EH (cell line): ENCODE data around the gene TCEA2.

Experiments
- DNase-seq: peaks from one replicate; pipeline ENCODE4 v3.0.0-alpha.2; 2015; ENCODE audit warnings: low read depth

Gene TCEA2

DNA sequence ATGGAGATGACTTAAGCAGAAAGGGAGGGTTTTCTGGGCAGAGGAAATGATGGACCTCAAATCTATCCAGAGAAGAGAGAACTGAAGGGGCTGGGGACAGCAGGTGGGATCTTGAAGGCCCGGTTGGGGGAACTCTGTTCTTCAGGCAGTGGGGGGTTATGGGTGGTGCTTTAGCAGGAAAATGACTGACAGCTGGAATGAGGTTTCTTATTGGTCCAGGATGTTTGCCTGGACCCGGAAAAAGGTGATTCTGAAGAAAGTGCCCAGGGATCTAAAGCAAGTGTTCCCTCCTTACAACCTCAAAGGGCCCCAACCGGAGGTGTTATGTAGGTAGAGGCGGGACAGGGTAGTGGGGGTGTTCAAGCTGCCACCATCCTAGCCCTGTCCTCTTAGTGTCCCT, 32.5 kb downstream of the TCEA2 start:
- no peak for DNase-seq

DNA sequence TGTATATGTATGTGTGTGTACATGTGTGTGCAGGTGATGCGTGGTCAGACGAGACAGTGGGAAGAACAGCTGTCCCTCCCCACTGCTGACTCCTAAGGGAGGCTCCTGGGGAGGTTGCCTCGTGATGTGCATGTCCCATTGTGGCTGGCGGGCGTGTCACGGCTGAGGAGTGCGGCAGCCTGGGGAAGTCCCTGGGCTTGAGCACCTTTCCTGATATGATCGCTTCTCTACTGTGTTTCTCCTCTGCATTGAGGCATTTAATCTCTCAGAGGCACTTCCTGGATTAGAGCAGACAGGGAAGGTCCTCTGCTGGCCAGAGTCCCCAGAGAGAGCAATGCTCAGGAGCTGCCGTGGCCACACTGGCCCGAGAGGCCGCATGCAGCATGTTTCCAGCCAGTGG, 32.9 kb downstream of the TCEA2 start:
- DNase-seq, result no peak

DNA sequence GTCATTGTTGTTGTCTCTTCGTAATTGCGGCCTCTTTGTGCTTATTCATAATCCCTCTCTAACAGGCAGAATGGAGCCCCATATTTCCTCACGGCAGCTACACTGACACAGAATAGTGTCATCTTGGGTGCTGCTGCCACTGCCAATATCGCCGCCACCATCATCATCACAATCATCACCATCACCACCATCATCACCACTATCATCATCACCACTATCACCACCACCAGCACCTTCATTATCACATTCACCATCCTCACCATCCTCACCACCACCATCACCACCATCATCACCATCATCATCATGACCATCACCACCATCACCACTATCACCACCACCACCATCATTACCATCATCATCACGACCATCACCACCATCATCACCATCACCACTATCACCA, 33.5 kb downstream of the TCEA2 start:
- DNase-seq, result no peak

DNA sequence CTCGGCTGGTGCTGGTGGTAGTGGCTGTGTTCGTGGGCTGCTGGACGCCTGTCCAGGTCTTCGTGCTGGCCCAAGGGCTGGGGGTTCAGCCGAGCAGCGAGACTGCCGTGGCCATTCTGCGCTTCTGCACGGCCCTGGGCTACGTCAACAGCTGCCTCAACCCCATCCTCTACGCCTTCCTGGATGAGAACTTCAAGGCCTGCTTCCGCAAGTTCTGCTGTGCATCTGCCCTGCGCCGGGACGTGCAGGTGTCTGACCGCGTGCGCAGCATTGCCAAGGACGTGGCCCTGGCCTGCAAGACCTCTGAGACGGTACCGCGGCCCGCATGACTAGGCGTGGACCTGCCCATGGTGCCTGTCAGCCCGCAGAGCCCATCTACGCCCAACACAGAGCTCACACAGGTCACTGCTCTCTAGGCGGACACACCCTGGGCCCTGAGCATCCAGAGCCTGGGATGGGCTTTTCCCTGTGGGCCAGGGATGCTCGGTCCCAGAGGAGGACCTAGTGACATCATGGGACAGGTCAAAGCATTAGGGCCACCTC, 35.5 kb downstream of the TCEA2 start:
- no peak for DNase-seq

DNA sequence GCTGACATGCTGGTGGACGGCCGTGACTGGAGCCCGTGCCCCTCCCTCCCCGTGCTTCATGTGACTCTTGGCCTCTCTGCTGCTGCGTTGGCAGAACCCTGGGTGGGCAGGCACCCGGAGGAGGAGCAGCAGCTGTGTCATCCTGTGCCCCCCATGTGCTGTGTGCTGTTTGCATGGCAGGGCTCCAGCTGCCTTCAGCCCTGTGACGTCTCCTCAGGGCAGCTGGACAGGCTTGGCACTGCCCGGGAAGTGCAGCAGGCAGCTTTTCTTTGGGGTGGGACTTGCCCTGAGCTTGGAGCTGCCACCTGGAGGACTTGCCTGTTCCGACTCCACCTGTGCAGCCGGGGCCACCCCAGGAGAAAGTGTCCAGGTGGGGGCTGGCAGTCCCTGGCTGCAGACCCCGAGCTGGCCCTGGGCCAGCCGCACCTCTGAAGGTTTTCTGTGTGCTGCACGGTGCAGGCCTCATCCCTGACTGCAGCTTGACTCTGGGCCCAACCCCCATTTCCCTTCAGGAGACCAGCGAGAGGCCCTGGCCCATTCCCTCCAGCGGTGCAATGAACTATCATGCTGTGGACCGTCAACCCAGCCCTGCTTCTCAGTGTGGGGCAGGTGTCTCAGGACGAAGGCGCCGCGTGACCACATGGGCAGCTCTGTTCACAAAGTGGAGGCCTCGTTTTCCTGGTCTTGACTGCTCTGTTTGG, 36.2 kb downstream of the TCEA2 start:
- DNase-seq, result no peak

DNA sequence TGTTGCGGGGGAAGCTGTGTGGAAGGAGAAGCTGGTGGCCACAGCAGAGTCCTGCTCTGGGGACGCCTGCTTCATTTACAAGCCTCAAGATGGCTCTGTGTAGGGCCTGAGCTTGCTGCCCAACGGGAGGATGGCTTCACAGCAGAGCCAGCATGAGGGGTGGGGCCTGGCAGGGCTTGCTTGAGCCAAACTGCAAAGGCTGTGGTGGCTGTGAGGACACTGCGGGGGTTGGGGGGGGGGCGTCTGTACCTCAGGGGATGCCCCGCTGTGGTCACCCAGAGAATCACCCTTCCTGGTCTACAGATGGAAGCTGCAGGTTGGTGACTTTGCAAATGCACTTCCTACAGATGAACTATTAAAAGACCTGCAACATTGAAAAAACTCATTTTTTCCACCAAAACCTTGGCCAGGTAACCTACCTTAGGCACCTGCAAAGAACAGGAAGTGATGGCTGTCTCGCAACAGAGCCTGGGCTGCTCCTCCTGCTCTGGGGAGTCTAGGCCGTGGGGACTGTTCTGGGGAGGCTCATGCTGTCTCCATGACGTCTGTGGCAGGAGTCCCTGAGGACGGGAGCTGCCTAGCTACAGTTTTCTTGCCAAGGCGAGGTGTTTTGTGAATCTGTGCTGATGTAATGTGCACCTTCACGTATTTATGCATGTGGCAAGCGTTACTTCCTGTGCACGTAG, 37.0 kb downstream of the TCEA2 start:
- no peak for DNase-seq

DNA sequence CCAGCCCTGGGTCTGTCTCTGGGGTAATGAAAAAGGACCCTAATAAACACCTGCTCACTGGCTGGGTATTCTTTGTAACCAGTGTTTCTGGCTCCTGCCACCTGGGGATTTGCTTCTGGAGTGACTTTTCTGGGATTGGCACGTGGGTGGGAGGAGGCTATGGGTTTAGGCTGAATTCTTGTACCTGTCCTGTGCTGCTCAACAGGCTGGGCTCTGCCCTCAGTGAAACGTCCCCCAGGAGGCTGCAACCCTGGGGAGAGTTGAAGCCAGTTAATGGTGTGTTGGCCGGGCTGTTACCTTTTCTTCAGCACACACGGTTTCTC, 37.5 kb downstream of the TCEA2 start:
- DNase-seq, result no peak

DNA sequence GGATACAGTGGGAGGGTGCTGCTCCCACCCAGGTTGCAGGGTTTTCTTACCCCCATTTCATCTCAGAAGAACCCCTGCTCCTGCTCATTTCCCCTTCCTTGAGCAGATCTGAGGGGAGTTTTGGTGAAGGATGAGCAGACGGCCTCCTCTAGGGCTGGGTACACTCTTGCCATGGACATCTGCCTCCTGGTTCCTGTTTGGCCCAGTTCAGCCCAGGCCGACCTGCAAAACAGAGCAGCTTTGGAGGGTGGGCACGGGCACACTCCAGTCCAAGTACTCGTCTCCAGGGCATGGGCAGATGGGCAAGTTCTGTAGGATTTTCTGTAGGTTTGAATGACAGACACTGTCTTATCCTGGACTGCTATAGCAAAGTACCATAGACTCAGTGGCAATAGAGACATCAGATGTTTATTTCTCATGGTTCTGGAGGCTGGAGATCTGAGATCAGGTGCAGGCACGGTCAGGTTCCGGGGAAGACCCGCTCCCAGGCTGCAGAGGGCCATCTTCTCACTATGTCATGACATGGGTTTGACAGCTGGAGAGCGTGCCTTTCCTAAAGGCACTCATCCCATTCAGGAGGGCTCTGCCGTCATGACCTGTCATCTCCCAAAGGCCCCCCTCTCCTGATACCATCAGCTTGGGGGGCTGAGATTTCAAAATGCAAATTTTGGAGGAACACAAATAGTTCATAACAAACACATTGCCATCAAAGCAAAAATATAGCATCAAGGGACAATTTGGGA, 38.1 kb downstream of the TCEA2 start:
- DNase-seq, result no peak

DNA sequence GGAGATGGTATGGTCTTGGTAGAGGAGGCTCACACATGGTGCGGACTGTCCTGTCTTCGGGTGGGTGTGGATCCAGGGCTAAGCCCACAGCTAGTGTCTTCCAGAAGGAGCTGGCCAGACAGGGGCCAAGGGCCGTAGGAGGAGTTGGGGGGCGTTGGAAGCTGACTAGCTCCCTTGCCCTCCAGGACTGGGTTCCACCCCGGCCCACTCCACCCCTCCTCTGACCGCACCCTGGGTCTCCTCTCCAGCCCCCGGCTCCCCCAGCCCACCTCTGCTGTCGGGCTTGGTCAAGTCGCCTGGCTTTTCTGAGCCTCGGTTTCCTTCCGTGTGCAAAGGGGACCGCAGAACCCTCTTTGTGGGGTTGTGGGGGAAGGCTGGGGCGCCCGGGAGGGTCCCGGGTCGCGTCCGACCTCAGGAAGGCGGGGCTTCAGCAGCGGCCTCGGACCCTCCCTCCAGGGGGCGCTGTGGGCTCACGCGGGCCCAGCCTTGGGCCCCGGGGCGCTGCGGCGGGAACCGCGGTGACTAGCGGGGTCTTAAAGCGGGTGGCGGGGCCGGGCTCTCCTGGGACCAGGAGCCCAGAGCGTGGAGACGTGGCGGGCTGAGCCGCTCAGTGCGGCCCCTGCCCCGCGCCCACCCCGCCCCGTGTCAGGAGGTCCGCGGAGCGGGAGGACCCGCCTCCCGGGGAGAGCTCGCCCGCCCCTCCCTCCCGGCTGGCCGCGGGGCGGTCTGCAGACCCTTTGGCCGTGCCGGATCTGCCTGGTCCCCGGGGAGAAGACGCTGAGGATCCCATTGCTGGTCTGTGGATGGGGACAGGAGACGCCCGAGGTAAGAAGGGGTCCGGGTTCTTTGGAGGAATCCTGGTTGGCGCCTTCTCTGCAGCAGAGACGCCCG, 39.0 kb downstream of the TCEA2 start:
- DNase-seq, result no peak

DNA sequence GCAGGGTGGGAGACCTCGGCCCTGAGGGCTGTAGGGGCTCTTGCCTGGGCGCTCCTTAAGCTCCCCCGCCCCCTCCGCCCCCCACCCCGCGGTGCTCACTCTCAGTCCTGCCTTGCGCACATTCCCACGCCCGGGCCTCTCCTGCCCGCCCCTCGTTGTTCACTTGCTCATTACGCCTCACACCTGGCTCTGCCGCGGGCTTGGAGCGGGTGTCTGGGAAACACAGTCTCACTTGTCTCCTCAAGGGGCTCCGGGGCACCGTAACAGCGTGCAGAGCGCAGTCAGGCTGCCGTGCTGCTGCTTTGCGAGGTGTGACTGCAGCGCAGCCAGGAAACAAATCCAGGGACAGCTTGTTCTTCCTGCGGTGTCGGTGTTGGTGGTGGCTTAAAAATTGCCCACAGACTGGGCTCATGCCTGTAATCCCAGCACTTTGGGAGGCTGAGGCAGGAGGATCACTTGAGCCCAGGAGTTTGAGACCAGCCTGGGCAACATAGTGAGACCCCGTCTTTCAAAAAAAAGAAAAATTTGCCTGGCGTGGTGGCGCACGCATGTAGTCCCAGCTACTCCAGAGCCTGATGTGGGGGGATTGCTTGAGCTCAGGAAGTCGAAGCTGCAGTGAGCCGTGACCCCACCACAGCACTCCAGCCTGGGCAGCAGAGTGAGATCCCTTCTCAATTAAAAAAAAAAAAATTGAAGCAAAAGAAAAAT, 39.8 kb downstream of the TCEA2 start:
- no peak for DNase-seq

DNA sequence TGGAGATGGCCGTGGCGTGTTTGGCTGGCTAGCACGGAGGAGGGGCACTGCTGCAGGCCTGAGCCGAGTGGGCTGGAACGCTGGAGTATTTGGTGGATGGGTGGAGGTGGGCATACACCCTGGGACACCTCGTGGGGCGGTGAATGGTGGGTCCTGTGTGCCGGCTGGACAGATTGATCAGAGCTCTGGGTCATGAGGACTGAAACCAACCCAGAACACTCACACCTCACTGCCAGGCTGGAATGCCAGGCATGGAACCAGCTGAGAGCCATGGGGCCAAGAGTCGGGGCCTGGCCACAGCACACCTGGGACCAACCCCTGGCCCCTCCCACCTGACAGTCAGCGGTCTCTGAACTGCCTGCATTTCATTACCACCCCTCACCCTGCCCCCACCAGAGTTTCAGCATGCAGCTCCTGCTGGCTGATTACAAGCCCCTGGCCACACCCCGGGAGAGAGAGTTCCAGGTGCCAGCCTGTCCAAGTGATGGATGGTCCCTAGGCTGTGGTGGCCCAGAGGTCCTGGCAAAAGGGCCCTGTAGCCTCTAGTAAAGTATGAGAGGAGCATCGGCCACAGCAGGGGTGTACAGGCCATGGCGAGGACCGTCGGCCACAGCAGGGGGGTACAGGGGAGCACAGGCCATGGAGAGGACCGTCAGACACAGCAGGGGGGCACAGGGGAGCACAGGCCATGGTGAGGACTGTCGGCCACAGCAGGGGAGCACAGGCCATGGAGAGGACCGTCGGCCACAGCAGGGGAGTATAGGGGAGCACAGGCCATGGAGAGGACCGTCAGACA, 41.1 kb downstream of the TCEA2 start:
- no peak for DNase-seq

DNA sequence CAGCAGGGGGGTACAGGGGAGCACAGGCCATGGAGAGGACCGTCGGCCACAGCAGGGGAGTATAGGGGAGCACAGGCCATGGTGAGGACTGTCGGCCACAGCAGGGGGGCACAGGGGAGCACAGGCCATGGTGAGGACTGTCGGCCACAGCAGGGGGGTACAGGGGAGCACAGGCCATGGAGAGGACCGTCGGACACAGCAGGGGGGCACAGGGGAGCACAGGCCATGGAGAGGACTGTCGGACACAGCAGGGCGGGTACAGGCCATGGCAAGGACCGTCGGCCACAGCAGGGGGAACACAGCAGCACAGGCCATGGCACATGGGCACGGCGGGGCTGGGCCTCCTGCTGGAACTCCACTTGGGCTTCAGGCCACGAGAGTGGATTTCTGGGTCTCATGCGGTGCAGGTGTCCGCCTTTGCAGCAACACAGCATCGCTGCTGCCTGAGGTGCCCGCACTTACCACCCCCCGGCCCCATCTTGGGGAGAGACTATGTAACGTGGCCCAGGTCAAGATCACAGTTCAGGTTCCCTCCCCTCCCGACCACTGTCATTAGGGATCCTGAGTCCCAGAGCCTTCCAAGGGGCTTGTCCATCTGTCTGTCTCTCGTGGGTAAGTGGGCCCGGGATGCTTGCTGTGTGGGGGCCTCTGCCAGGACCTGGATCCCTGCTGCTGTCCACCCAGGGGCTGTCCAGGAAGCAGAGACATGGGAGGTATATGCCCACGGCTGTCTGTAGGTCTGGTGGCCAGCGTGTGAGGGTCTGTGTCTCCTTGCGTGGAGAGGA, 41.9 kb downstream of the TCEA2 start:
- no peak for DNase-seq

DNA sequence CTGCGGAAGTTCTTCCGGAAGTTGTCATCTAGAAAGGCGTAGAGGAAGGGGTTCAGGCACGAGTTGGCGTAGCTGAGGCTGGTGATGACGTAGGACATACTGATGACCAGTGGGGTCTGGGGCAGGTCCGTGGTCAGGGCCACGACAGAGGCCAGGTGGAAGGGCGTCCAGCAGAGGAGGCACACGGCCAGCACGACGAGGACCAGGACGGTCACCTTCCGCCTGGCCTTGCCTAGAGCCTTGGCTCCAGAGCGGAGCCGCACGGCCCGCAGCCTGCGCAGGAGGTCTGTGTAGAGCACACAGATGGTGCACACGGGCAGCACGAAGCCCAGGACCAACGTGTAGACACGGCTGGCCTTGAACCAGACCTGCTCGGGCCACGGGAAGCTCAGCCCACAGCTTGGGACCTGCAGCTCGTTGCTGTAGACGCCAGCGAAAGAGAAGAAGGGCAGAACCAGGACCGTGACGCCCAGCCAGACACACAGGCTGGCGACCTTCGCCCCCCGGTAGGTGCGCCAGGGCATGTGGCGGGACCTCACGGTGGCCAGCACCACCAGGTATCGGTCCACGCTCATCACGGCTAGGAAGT, 42.9 kb downstream of the TCEA2 start:
- no peak for DNase-seq

DNA sequence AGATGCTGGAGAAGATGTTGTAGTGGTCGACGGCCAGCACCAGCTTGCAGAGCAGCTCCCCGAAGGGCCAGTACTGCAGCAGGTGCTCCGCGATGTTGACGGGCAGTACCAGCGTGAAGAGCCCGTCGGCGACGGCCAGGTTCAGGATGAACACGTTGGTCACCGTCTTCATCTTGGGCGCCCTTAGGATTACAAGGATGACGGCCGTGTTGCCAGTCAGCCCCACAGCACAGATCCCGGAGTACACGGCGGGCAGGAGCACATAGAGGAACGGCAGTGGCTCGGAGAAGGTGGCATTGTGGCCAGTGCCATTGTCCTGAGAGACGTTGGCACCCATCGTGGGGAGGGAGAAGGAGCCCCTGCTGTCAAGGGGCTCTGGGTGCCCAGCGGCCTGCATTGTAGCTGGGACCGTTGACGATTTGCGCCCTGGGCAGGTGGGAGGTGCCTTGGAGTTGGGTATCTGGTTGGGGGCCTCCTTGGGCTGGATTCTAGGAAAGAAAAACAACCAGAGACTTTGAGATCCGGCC, 43.5 kb downstream of the TCEA2 start:
- DNase-seq, result no peak

DNA sequence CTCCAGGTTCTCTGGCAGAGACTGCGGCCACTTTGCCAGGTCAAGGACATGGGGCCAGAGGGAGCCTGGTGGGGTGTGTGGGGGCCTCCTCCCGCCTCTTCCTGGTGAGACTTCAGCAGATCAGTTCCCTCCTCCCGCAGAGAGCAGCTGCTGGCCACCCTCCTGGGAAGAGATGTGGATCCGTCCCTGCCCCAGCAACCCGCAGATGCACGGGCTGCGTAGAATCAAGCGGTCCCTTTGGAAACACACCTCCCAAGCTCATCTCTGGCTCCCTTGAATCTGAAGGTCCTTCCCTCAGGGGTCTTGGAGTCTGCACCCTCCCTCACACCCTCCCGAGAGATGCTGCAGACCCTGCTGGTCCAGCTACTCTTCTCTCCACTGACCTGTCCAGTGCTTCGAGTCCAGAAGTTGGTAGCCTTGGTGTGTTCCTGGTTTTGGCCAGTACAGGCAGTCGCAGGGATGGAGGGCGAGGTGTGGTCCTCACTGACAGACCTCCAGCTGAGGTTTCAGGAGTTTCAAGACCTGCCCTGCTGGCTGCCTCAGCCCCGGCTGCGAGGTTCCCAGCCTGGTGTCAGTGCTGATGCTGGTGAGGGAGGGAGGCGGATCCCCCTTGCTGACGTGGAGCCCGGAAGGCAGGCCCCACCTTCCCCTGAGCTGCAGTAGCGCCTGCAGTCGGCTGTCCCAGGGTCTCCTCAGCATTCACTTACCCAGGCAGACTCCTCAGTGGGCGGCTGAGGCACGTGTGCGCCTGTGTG, 44.2 kb downstream of the TCEA2 start, which contains the start of gene NPBWR2:
NPBWR2 (minus strand) TSS at position 585 of the 755 bp plus-strand sequence. CDS start 734 bp downstream, outside the sequence.
- DNase-seq, result no peak

DNA sequence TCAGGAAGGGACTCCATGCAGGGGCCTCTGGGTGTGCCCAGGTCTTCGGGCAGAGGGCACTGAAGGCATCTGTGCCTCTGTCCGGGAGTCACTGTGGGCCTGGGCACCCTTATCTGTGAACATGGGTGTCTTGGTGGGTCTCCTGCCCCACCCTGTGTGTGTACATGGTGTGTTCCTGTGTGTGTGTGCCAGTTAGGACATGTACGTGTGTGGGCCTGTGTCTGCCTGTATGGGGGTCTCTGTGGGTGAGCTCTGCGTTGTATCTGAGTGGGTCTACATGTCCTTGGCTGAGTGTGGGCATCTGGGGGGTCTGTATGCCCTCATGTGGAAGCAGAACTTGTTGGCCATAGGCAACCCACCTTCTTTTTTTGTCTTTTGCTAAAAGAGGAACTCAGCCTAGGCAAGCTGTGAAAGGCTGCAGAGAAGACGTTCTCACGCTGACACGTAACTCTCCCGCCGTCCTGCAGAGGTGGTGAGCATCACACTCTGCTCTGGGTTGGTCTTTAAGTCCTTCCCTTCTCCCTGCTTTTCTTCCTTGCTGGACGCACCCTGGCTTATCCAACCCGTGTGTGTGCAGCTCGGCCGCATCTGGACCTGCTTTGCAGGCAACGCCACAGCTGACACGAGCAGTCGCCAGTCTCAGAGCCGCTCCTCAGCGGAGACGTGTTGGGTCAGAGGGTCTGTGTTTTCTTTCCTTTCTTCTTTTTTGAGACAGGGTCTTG, 44.9 kb downstream of the TCEA2 start:
- DNase-seq, result no peak
